Tibial artery (tissue), 4 donors: Measurements from ENCODE around the gene RNF166.

Source experiments
- DNase-seq, 2 donors: peaks; one replicate each; pipeline ENCODE4 v3.0.0-alpha.2; 2019
- H3K27ac ChIP-seq, 2 donors: fragments of 200-600 bp; sonication (generic) in 1 of 2; 1 replicate in 1 of 2; 2 replicates in 1 of 2; pipeline ENCODE4 v1.5.1; 2018 to 2019; ENCODE audit warnings: mild to moderate bottlenecking in 1 of 2
- H3K27me3 ChIP-seq, 2 donors: fragments of 200-600 bp; sonication (generic) in 1 of 2; one replicate each; pipeline versions ENCODE4 v1.5.1 to v1.6.0; 2016 to 2019
- H3K36me3 ChIP-seq, 3 donors: fragments of 200-600 bp; sonication (generic) in 2 of 3; one replicate each; pipeline ENCODE4 v1.5.1; 2016 to 2019; ENCODE audit warnings: mild to moderate bottlenecking in 2 of 3
- H3K4me1 ChIP-seq, 4 donors: fragments of 200-600 bp; sonication (generic) in 2 of 4; 1 replicate in 3 of 4; 2 replicates in 1 of 4; pipeline ENCODE4 v1.5.1; 2016 to 2019
- H3K4me3 ChIP-seq, 2 donors: fragments of 200-600 bp; sonication (generic) in 1 of 2; 1 replicate in 1 of 2; 2 replicates in 1 of 2; pipeline ENCODE4 v1.5.1; 2018 to 2019; ENCODE audit warnings: mild to moderate bottlenecking in 2 of 2
- H3K9me3 ChIP-seq, 3 donors: fragments of 200-600 bp; sonication (generic) in 1 of 3; one replicate each; pipeline ENCODE4 v1.5.1; 2016 to 2019
- intact Hi-C: fragments of 100-400 bp; cut with DNase I; formaldehyde crosslinking; loops from one replicate; pipeline ENCODE4 v1.15.0; 2023; ENCODE audit warnings: low total_unique reads
- TF ChIP-seq, protein P1 (sequence below), 2 experiments: fragments of 200-600 bp in 1 of 2; fragments of 450-650 bp in 1 of 2; IDR thresholded peaks; one replicate each; pipeline ENCODE4 v1.5.1; 2017 to 2019; ENCODE audit warnings: antibody characterized with exemption in 2 of 2, mild to moderate bottlenecking in 1 of 2, moderate library complexity in 1 of 2

RNF166 gene

DNA sequence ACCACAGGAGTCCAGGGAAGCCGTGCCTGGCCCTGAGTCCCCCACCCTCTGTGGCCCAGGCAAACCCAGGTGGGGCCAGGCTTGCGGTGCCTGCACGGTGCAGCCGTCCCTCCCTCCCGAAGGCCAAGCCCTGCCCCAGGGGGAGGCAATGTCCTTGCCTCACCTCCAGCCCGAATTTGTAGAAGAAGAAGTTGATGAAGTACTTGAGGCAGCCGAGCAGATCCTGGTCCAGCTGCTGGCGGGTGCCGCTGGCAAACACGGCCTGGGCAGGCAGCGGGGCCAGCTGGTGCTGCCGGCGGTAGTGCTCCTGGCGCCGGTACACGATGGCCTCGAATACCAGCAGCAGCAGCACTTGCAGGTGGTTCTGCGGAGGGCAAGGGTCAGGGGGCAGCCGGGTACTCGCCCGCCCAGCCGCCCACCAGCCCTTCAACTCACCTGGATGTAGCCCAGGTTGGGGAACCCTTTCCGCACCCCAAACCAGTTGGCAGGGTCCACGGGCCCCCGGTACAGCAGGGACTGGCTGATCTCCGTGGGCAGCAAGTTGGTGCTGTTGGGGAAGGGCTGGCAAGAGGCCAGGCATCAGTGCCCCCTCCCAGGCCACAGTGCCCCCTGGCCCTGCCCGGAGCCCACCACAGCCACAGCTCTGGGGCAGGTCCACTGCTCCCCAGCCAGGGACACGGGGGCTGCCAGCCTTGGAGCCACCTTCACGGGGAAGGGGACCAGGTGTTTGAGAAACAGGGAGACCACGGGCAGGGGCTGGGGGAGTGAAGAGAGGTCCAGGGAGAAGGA is 26.2 kb upstream of the RNF166 start:
- H3K36me3 ChIP-seq = peaks cover 0 to 73% (median 71%) of the 10 kb centered on the region in 3 donors
- no peak for DNase-seq
- peaks cover 0 to 5% (median under 1%) of the 10 kb centered on the region in 4 donors for H3K4me1 ChIP-seq
- no peak overlapping the region for H3K27ac ChIP-seq
- H3K4me3 ChIP-seq = no peak overlapping the region
- no peaks in the 10 kb centered on the region for H3K27me3 ChIP-seq
- no peaks in the 10 kb centered on the region for H3K9me3 ChIP-seq
- TF ChIP-seq, protein P1, sequence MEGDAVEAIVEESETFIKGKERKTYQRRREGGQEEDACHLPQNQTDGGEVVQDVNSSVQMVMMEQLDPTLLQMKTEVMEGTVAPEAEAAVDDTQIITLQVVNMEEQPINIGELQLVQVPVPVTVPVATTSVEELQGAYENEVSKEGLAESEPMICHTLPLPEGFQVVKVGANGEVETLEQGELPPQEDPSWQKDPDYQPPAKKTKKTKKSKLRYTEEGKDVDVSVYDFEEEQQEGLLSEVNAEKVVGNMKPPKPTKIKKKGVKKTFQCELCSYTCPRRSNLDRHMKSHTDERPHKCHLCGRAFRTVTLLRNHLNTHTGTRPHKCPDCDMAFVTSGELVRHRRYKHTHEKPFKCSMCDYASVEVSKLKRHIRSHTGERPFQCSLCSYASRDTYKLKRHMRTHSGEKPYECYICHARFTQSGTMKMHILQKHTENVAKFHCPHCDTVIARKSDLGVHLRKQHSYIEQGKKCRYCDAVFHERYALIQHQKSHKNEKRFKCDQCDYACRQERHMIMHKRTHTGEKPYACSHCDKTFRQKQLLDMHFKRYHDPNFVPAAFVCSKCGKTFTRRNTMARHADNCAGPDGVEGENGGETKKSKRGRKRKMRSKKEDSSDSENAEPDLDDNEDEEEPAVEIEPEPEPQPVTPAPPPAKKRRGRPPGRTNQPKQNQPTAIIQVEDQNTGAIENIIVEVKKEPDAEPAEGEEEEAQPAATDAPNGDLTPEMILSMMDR (IDR thresholded peaks at IDR 0.05) = no peak
- intact Hi-C loops = loop anchor here (10.0 kb wide), 1 partner anchor 132 kb away; the partner anchor contains the start of gene PABPN1L

DNA sequence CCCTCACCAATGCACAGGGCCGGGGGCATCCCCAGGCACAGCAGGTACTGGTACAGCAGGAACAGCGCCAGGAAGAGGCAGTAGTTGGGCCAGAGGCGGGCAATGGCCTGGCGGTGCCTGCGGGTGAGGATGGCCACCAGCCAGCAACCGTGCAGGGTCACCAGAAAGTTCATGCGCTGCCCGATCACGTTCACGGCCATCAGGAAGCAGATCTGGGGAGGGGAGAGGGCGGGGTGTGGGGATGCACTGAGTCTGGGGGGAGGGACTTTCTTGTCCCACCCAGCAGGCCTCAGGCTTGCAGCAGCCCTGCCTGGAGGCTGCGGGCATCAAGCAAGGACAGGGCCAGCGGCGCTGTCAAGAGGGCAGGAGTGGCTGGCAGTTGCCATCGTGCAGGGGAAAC is 25.5 kb upstream of the RNF166 start:
- H3K4me3 ChIP-seq = no peak overlapping the region
- H3K27ac ChIP-seq = no peak overlapping the region
- peaks cover 0 to 77% (median 77%) of the 10 kb centered on the region in 3 donors for H3K36me3 ChIP-seq
- H3K9me3 ChIP-seq = no peaks in the 10 kb centered on the region
- no peaks in the 10 kb centered on the region for H3K4me1 ChIP-seq
- DNase-seq = no peak
- TF ChIP-seq, protein P1 (IDR thresholded peaks at IDR 0.05) = no peak
- H3K27me3 ChIP-seq = no peaks in the 10 kb centered on the region
- intact Hi-C loops = loop anchor here (10.0 kb wide), 1 partner anchor 133 kb away; the partner anchor contains the start of gene PABPN1L

DNA sequence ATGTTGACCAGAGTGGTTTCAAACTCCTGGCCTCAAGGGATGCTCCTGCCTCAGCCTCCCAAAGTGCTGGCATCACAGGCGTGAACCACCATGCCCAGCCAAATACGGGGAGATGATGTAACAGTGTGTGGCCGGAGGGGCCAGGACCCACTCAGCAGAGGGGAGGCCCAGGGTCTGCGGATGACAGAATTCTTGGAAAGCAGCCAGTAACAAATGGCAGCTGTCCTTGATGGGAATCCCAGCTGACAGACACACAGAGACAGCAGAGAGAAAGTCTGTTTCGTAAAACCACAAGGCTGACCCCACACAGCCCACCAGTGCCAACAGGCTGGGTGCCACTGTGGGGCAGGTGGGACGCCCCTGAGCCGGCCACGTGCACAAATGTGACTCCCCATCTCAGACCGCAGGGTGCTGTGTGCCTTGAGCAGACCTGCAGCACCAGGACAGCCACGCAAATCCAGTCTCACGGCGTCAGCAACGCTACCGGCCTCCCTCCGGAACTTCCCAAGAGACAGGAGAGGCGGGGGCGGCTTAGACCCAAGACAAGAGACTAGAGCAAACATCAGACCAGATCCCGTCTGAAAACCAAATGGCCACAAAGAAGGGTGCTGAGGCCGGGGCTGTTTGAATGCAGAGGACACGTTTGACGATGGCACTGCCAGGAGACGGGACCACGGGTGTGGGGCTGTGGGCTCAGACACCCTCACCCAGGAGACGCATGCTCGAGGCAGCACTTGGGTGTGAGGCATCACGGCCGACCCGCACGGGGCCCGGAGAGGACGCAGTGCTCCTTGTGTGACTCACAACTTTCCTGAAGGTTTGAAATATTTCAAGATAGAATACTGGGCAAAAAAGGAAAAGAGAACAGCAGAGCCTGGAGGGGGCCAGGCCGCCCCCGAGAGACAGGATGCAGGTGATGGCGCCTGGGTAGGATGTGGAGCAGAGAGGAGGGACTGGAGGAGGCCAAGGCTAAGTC is 24.7 kb upstream of the RNF166 start:
- intact Hi-C loops = loop anchor here (10.0 kb wide), 1 partner anchor 134 kb away; the partner anchor contains the start of gene PABPN1L
- peaks cover 7 to 79% (median 77%) of the 10 kb centered on the region in 3 donors for H3K36me3 ChIP-seq
- H3K4me1 ChIP-seq = no peaks in the 10 kb centered on the region
- no peak overlapping the region for H3K4me3 ChIP-seq
- TF ChIP-seq, protein P1 (IDR thresholded peaks at IDR 0.05) = no peak
- DNase-seq = no peak
- no peaks in the 10 kb centered on the region for H3K9me3 ChIP-seq
- no peak overlapping the region for H3K27ac ChIP-seq
- H3K27me3 ChIP-seq = no peaks in the 10 kb centered on the region

DNA sequence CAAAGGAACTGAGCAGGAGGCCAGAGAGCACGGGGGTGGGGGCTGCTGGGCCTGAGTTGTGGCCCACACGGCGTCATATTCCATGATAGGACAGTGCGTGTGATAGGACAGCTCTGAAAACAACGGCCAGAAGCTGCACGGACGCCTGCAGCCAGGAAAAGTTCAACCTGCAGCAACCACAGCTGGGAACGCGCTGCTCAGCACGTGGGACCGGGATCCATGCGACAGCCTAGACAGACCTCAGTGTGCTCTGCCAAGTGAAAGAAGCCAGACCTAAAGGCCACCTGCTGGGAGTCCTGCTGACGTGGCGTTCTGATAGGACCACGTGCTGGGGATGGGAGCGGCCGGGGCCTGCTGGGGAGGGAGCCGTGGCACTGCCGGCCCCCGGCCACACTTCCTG is 21.7 kb upstream of the RNF166 start:
- DNase-seq = no peak
- Histone ChIP-seq H3K27me3 (no peaks in the 10 kb centered on the region), H3K36me3 (peaks cover 27 to 78% (median 77%) of the 10 kb centered on the region in 3 donors)

DNA sequence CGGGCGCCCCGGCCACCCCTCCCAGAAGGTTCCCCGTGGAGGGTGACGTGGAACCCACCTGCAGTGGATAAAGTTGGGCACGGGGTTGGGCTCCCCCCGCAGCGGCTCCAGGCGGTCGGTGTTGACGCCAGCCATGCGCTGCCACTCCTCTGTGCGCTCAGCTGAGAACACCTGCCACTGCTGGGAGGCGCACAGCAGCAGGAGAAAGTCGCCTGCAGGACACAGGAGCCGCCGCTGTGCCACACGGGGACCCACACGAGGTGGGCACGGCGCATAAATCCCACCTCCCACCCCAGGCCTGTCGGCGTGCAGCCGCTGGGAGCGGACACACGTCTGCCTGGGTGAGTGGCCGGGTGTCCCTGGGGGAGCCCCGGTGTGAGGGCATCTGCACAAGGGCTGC is 20.8 kb upstream of the RNF166 start:
- H3K36me3 ChIP-seq = peaks cover 36 to 79% (median 77%) of the 10 kb centered on the region in 3 donors

More for the DNA sequence above, 21.7 kb upstream of the RNF166 start:
- Histone ChIP-seq H3K27ac (no peak overlapping the region), H3K4me3 (no peak overlapping the region), H3K9me3 (no peaks in the 10 kb centered on the region), H3K4me1 (no peaks in the 10 kb centered on the region)
- TF ChIP-seq, protein P1 (IDR thresholded peaks at IDR 0.05) = no peak
- intact Hi-C loops = no loop called here

More for the DNA sequence above, 20.8 kb upstream of the RNF166 start:
- no peaks in the 10 kb centered on the region for H3K4me1 ChIP-seq
- H3K27ac ChIP-seq = no peak overlapping the region
- DNase-seq = no peak
- H3K4me3 ChIP-seq = no peak overlapping the region
- no peaks in the 10 kb centered on the region for H3K9me3 ChIP-seq
- H3K27me3 ChIP-seq = no peaks in the 10 kb centered on the region
- TF ChIP-seq, protein P1 (IDR thresholded peaks at IDR 0.05) = no peak
- intact Hi-C loops = no loop called here
